Measurements from ENCODE around the gene B3GNT3.
"Not testable (repeated sequence)": the region's sequence is repeated elsewhere in the genome, so short reads cannot be mapped to it uniquely, and the experiment has no call there.

DNA sequence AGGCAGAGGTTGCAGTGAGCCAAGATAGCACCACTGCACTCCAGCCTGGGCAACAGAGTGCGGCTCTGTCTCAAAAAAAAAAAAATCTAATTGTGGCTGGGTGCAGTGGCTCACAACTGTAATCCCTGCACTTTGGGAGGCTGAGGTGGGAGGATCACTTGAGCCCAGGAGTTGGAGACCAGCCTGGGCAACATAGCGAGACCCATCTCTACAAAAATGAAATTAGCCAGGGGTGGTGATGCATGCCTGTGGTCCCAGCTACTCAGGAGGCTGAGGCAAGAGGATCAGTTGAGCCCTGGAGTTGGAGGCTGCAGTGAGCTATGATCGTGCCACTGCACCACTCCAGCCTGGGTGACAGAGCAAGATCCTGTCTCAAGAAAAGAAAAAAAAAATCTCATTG, 3.7 kb downstream of the B3GNT3 start:
- not testable (repeated sequence) for TF ChIP-seq POLR2AphosphoS5 (IDR thresholded peaks at IDR 0.05; ENCODE audit: control insufficient read depth, insufficient read depth, low read depth, low read length); TBP (optimal IDR thresholded peaks at IDR 0.05; ENCODE audit: low read depth, low read length); CHD2 (IDR thresholded peaks at IDR 0.05; ENCODE audit: low read depth, low read length); HDGF (IDR thresholded peaks at IDR 0.05); SIN3A (IDR thresholded peaks at IDR 0.05; ENCODE audit: borderline replicate concordance in 2 of 2, control insufficient read depth in 1 of 2, low read depth in 2 of 2, low read length in 2 of 2); PCBP2 (IDR thresholded peaks at IDR 0.05; ENCODE audit: low read depth, low read length, poor library complexity, severe bottlenecking); BCOR (IDR thresholded peaks at IDR 0.05); ZBTB7A (IDR thresholded peaks at IDR 0.05; ENCODE audit: borderline replicate concordance, control insufficient read depth, low read depth, low read length); ETV6 (IDR thresholded peaks at IDR 0.05; ENCODE audit: borderline replicate concordance in 1 of 2, low read depth in 2 of 2, low read length in 1 of 2); ETV6 (CRISPR knock-in tag; IDR thresholded peaks at IDR 0.05; ENCODE audit: borderline replicate concordance); ZNF696 (CRISPR knock-in tag; conservative IDR thresholded peaks at IDR 0.05)
- TF ChIP-seq, protein P1, sequence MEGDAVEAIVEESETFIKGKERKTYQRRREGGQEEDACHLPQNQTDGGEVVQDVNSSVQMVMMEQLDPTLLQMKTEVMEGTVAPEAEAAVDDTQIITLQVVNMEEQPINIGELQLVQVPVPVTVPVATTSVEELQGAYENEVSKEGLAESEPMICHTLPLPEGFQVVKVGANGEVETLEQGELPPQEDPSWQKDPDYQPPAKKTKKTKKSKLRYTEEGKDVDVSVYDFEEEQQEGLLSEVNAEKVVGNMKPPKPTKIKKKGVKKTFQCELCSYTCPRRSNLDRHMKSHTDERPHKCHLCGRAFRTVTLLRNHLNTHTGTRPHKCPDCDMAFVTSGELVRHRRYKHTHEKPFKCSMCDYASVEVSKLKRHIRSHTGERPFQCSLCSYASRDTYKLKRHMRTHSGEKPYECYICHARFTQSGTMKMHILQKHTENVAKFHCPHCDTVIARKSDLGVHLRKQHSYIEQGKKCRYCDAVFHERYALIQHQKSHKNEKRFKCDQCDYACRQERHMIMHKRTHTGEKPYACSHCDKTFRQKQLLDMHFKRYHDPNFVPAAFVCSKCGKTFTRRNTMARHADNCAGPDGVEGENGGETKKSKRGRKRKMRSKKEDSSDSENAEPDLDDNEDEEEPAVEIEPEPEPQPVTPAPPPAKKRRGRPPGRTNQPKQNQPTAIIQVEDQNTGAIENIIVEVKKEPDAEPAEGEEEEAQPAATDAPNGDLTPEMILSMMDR (IDR thresholded peaks at IDR 0.05 in 2 of 3, conservative IDR thresholded peaks at IDR 0.05 in 1 of 3; ENCODE audit: insufficient read depth in 2 of 3, low read depth in 1 of 3, low read length in 3 of 3) = not testable (repeated sequence)
- TF ChIP-seq, protein P2, sequence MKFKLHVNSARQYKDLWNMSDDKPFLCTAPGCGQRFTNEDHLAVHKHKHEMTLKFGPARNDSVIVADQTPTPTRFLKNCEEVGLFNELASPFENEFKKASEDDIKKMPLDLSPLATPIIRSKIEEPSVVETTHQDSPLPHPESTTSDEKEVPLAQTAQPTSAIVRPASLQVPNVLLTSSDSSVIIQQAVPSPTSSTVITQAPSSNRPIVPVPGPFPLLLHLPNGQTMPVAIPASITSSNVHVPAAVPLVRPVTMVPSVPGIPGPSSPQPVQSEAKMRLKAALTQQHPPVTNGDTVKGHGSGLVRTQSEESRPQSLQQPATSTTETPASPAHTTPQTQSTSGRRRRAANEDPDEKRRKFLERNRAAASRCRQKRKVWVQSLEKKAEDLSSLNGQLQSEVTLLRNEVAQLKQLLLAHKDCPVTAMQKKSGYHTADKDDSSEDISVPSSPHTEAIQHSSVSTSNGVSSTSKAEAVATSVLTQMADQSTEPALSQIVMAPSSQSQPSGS (CRISPR knock-in tag; IDR thresholded peaks at IDR 0.05) = not testable (repeated sequence)

All from K562 (cell line).